GM18505 (cell line): ENCODE data around the gene THEMIS.
"Not testable (repeated sequence)": the region's sequence is repeated elsewhere in the genome, so short reads cannot be mapped to it uniquely, and the experiment has no call there.

Experiments used
- ATAC-seq: cut with Tn5 transposase; IDR thresholded peaks from one replicate; pipeline ENCODE4 v1.9.1; 2021; ENCODE audit not compliant: unreplicated experiment
- POLR2A ChIP-seq: IDR thresholded peaks from 4 replicates; pipeline ENCODE4 v1.6.1; 2011; ENCODE audit warnings: borderline replicate concordance; ENCODE audit not compliant: insufficient read depth, insufficient read length; ENCODE audit errors: extremely low read depth

The THEMIS gene

GRCh38 chr6:127821431-127821830 lies 79.4 kb downstream of the THEMIS start:
- no peak for ATAC-seq
- no peak for TF ChIP-seq POLR2A

GRCh38 chr6:127818149-127818548 lies 82.7 kb downstream of the THEMIS start:
- TF ChIP-seq POLR2A: no peak
- ATAC-seq: no peak

DNA sequence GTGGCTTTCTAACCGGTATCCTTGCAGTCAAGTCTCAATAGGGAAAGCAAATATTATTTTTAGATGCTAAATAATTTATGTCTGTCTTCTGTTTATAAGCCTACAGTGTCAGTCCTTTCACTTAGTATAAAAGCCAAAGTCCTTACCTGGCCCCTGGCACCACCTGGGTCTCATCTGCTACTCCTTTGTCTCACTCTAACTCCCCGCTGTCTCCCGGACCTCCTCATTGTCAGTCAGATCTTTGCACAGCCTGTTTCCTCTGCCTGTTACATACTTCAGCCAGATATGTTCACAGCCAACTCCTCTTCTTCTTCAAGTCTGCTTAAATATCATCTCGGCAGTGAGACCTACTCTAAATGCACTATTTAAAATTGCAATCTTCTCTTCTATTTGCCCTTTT lies 84.2 kb downstream of the THEMIS start:
- no peak for ATAC-seq
- TF ChIP-seq POLR2A: no peak

- no peak for ATAC-seq
These were observed 87.2 kb downstream of the THEMIS start for GRCh38 chr6:127813699-127814027.

GRCh38 chr6:127812985-127813698 lies 87.7 kb downstream of the THEMIS start:
- no peak for TF ChIP-seq POLR2A
- ATAC-seq: no peak

More at GRCh38 chr6:127813699-127814027, 87.2 kb downstream of the THEMIS start:
- no peak for TF ChIP-seq POLR2A

GRCh38 chr6:127811900-127812570 lies 88.8 kb downstream of the THEMIS start:
- TF ChIP-seq POLR2A: no peak
- no peak for ATAC-seq

DNA sequence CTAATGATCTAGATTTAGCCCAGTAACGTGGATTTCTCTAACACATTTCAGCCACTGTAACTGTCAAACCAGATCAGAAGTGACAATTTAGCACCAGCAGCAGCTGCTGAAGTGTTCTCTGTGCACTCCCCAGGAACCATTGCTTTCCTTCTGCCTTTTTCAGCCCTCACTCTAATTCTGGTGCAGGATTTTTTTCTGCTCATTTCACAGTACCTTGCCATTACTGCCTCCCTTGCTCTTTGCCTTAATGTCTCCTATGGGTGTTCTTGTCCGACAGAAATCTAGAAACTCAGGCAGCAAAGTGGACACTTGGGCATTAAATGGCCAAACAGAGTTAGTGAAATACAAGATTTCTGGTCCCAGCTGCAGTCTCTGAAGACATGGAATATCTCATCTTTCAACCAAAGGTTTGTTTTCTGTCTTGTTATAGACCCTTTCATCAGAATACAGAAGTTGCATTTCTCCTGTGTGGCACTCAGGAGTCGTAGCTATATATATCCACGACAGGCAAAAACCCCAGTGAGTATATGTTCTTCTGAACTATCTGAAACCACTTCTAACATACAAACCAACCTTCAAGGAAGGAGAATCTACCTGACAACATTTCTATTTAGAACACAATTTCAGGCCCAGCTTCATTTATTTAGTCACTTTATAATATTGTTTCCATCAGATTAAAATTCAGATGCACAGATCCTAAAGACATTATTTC lies 92.9 kb downstream of the THEMIS start:
- ATAC-seq: no peak
- no peak for TF ChIP-seq POLR2A

GRCh38 chr6:127796713-127797112 lies 104.1 kb downstream of the THEMIS start:
- TF ChIP-seq POLR2A: no peak
- no peak for ATAC-seq

DNA sequence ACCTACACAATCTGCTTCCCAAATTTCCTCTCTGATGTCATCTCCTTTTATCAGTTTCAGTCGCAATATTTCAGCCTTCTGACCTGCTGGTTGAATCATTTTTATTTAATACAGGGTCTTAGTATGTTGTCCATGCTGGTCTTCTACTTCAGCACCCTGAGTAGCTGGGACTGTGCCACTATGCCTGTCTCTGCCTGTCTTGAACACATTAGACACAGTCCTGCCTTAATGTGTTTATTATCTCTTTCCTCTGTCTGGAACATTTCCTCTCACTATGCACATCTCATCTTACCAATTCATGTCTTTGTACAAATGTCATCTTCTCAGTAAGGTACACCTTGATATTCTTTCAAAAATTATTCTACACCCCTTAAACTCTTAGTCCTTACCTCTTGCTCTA lies 106.5 kb downstream of the THEMIS start:
- no peak for ATAC-seq
- TF ChIP-seq POLR2A: no peak

DNA sequence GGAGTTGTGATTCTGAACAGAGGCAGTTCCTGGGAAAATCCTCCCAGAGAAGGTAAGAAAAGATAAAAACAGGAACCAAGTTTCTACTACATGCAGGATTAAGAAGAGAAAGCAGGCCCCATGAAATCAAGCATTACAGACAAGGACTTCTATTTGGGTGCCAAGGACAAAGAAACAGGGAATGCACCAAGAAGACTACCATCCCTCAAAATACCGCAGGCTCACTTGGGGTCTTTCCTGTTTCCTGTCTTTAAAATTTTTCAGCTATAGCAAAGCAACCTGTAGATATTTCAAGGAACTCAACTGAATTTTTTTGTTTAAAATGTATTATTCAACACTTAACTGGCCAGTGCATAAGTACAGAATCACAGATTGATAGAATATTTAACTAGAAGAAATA lies 107.5 kb downstream of the THEMIS start:
- TF ChIP-seq POLR2A: no peak
- ATAC-seq: no peak

GRCh38 chr6:127792616-127793015 lies 108.2 kb downstream of the THEMIS start:
- TF ChIP-seq POLR2A: no peak

GRCh38 chr6:127791779-127792528 lies 108.9 kb downstream of the THEMIS start:
- TF ChIP-seq POLR2A: no peak
- ATAC-seq: no peak

More at GRCh38 chr6:127792616-127793015, 108.2 kb downstream of the THEMIS start:
- ATAC-seq: no peak

GRCh38 chr6:127790571-127790970 lies 110.3 kb downstream of the THEMIS start:
- no peak for ATAC-seq
- TF ChIP-seq POLR2A: no peak

DNA sequence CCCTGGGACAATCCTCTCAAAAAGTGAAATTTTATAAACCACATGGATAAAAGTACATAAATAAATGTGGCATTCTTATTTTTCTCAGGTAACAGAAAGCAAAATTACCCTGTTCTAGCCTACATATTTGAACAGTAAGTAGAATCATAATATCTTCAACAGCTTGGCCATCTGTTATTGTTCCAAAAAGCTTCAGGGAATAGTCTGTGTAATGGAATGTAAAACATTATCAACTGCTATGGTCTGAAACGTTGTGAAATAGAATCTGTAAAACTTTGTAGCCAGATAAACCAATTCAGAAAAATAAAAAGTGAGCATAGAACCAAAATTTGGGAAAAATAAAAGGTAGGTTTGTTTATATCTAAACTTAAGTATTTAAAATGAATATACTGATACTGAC lies 114.7 kb downstream of the THEMIS start:
- ATAC-seq: no peak
- no peak for TF ChIP-seq POLR2A

DNA sequence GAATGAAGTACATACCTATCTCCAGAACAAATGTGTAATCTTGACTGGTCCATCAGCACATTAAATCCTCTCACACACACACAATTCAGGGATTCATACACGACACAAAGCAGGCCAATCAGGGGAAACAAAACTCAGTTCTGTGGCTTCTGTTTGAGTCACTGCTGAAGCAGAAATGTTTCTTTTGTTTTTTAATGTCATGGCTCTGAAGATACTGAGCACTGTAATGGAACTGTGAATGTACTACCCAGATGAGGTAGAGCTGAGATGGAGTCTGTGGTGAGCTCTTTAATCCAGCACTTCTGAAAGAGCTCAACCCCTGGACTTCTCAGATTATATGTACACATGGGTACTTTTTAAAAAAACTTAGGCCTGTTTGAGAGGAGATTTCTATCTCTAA lies 116.4 kb downstream of the THEMIS start:
- TF ChIP-seq POLR2A: no peak
- no peak for ATAC-seq

DNA sequence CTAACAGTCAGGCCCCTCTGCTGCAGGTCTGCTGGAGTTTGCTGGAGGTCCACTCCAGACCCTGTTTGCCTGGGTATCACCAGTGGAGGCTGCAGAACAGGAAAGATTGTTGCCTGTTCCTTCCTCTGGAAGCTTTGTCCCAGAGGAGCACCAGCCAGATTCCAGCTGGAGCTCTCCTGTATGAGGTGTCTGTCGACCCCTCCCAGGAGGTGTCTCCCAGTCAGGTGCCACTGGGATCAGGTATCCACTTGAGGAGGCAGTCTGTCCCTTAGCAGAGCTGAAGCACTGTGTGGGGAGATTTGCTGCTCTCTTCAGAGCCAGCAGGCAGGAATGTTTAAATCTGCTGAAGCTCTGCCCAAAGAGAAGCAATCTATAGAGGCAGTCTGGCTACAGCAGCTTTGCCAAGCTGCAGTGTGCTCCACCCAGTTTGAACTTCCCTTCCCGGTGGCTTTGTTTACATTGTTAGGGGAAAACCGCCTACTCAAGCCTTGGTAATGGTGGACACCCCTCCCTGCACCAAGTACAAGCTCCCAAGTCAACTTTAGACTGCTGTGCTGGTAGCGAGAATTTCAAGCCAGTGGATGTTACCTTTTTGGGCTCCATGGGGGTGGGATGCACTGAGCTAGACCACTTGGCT lies 119.1 kb downstream of the THEMIS start:
- ATAC-seq: not testable (repeated sequence)
